Stimulated activated CD4-positive, alpha-beta T cell treated with anti-CD3 and anti-CD28 coated beads, Interleukin-12 subunit alpha, Interleukin-12 subunit beta, amount 100 ng/mL, for 4 hours (primary cell): Measurements from ENCODE around the gene HSFX2.
"Not testable (repeated sequence)": the region's sequence is repeated elsewhere in the genome, so short reads cannot be mapped to it uniquely, and the experiment has no call there.

Source experiments
- DNase-seq: peaks from one replicate; pipeline ENCODE4 v3.0.0-alpha.2; 2020

The HSFX2 gene

DNA sequence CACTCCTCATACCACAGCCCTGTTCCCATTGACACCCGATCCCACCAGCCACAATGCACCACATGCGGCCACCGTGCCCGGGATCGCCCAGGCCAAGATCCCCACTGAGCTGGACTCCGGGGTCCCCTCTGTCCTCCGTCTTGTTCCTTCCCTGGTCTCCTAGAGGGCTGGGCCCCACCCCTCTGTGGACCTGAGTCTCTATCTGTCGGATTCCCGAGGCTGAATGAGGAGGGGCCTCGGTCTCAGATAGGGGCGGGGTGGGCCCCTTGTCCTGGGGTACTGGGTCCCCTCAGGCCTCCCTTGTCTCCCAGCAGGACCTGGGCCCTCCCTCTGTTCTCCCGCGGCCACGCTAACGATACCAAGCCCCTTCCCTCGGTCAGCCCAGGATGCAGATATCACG is 9.5 kb downstream of the HSFX2 start:
- not testable (repeated sequence) for DNase-seq

DNA sequence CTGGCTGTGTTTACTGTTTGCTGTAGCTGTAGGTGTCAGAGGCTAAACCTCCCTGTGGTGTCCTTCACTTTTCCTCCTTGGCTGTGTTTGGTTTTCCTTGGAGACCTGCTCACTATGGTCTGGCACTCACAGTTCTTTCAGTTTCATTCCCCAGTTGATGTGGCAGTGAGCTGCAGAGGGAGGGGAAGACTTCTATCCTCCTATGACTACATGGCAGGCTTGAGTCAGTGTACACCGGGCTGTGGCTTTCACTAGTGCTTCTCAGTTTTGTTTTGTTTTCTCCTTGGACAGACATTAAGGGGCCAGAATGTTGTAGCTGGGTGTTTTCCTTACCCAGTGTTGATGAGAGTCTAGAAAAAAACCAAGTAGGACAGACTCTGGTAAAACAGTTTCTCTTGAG is 21.7 kb downstream of the HSFX2 start:
- DNase-seq = not testable (repeated sequence)

DNA sequence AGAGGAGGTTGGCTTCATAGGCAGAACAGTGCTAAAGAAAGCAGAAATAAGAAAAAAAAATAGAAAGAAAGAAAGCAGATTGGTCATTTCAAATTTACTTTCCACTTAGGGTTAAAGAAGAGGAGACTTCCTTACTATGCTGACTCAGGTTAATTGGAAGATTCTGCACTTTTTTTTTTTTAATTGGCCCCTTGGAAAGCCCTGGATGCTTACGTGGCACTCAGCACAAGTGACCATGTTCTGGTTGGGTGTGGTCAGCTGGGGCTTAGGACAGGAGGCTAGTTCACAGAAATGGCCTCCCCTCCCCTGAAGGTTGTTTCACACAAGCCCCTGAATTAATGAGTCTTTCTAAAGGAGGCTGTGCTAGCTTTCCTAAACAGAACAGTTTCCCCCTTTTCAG is 22.4 kb downstream of the HSFX2 start:
- no peak for DNase-seq

DNA sequence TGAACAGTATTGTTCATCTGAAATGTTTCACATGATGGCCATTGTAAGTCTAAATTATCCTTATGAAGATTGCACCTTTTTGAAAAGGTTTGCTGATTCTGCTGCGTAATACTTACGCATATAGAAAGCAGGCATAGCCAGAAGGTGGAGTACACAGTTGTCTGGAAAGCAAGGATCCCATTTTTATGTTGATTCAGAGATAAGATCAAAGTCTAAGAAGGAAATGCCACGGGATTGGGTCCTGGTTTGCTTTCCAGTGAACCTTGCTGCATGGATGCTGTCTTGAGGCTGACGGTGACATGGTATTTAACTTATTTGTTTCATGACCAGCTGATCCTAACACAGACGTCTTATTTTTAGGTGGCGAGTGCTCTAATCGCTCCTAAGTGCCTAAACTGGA is 23.3 kb downstream of the HSFX2 start:
- DNase-seq = no peak

DNA sequence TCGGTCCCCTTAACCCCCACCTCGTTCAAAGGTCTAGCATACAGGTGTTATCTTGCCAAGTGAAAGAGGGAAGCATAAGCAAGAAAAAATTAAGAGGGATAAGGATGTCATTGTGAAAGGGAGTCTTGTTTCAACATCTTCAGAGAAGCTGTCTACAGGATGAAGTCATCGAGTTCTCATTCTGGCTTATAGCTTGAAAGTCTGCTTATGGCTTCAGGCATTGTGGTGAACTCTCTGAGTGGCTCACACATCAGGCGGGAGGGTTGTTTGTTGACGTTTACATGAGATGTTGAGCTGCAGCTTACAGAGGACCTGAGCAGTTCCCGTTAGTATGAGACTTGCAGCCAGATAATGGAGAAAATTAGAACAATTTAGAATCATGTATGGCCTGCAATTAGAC is 24.4 kb downstream of the HSFX2 start:
- DNase-seq = no peak

DNA sequence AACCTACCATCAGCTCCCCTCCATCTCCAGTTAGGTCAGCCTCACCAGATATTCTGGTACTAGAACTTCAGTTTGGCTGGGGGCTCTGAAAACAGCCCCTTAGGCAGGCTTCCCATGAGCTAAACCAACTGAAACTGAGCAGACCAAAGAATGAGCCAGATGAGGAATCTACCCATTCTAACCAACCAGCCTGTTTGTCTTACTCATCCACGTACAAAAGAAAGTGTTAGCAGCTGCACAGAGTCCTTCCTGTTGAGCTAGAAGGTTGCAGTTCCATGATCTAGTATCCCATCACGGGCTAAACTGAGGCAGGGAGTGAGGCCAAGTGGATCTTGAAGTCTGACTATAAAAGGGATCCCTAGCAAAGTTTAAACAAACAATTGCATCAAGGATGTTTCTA is 25.3 kb downstream of the HSFX2 start:
- DNase-seq = no peak

DNA sequence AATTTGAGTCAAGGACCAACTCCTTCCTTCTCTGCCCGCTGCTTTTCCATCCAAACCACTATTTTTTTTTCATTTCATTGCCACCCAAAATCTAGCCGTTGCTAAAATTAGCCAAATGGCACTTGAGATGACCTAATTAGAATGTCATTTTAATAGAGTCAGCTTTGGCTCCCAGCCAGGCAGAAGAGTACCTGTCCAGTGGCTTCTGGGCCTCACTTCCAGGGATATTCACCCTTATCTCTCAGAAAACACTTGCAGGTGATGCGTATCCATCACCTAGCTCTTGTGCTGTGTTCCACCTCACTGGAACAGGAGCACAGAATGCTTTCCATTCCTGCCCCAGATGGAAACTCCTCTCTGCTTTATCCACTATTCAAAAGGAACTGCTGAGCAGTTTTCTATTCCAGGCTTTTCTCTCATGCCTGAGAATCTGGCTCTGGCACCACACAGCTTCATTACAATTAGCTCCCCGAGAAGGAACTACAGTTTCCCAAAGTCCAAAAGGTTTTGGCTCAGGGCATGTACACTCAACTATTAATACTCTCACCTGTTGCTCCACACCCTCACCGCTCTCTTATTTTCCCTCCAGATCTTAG is 26.3 kb downstream of the HSFX2 start:
- no peak for DNase-seq

DNA sequence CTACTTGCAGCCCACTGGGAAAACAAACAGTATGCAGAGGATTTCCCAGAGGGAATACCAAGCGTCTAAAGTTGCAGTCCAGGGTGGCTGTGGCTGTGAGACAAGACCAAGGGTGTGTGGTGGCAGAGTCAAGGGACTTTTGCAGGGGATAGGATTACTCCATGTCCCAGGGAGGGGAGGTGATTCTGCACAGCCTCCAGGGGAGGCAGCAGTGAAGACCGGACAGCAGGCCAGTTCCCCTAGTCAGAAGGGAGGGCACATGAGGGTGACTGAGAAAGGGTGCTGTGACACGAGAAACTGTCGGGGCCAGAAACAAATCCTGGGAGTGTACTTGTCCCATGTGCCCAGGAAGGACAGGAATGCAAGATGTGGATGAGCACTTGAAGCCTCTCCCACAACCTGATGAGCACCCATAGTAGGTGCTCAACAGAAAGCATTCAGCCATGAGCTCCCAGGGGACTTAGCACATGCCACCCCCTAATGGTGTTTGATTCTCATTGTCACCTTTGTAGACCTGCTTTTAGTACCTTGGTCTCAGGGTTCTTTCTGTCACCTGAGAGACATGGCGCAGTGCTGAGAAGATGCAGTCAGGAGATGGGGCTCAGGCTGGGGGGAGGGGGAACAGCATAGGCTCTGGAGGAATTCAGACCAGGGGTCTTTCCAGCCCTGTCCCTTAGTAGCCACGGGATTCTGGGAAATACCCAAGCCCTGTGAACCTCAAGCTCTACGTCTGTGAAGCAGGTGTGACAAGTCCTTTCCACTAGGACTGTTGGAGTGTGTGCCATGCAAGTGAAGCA is 27.3 kb downstream of the HSFX2 start:
- DNase-seq = no peak

DNA sequence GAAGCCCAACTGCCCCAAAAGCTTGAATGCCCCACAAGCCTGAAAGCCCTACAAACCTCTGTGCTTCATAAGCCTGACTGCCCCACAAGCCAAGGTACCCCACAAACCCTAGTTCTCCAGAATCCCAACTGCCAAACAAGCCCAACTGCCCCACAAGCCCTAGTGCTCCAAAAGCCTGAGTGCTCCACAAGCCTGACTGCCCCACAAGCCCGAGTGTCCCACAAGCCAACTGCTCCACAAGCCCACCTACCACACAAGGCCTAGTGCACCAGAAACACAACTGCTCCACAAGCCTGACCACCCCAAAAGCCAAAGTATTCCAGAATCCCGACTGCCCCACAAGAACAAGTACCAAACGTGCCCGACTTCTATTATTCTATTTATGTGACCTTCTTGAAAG is 31.8 kb downstream of the HSFX2 start:
- no peak for DNase-seq

DNA sequence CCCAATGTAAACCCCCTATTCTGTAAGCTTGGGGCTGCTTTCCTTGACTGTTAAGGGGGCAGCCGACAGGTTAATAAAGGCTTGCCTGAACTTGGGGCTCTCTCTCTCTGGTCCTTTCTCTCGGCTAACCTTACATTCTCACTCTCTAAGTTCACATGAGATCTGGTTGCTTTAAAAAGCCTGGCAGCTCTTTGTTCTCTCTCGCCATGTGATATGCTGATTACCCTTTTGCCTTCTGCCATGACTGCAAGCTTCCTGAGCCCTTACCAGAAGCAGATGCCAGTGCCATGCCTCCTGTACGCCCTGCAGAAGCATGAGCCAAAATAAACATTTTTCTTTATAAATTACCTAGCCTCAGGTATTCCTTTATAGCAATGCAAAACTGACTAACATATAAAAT is 39.9 kb downstream of the HSFX2 start:
- DNase-seq = not testable (repeated sequence)

DNA sequence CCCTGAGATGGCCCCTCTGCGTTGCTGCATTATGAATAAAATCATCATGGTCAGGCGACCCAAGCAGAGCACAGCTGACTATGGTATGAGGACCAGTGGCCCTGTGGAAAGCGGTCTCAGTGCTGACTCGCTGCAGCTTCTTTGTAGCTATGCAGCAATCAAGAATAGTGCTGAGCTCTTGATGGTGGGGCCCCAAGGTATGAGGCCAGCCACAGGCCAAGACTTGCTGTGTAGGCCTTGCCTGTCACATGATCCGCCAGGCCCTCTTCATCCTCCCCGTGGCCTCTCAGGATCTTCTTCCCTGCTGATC is 43.2 kb downstream of the HSFX2 start:
- DNase-seq = not testable (repeated sequence)

DNA sequence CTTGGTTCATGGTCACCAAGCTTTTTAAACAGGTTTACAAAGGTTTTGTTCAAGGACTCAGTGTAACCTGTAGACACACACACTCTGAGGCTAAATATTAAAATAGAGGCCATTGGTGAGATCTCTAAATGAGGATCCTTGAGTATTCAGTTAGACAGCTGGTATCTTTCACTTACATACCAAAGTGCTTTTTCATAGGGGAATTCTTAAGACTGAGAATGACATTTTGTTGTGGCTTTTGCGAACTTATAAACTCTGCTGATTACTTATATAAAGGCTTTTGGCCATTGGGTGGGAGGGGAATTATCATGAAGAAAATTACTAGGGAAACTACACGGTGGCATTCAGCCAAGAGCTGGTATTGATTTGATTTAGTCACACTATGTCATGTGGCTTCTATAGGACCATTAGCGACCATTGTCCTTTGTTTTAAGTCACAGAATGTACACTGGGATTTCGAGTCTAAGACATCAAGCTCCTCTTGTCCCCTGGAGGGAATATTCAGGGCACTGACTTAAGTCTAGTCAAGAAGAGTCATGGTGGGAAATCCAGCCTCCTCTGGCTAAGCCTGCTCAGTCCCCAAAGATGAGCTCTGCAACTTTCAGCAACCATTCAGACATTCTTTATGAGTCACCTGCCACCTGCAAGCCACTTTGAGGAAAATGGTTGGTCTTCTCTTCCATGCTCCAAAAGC is 43.7 kb downstream of the HSFX2 start:
- not testable (repeated sequence) for DNase-seq

DNA sequence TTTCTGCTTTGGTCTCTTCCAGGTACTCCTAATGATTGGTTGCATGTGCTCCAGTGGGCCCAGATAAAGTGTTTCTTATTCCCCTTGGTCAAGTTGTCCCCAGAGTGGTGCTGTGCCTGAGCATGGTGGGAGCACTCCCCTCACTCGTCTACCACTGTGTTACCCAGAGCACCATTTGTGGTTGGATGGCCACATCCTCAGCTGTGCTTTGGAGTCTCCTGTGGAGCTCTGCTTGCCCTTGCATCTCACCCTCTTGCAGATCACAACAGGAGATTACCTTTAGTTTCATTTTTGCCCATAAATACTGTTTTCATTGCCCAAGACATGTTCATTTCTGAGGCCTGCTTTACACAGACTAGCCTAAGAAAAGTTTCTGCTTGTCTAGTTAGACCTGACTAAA is 44.7 kb downstream of the HSFX2 start:
- not testable (repeated sequence) for DNase-seq

DNA sequence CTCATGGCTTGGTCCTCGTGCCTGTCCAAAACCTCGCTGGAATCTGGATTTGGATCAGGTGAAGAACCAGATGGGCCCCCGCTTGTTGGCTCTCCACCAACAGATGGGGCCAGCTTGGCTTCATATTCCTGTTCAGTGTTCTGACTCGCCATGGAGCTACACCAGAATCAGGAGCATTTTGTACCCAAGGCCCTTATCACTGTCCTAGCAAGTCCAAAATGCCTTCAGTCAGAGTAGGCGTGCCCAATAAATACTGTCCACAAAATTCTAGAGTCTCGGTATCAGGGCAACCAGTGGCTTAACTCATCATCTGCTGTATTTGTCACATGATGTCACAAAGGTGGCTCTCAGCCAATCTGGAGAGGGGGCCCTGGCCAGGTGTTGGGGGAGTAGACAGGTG is 45.4 kb downstream of the HSFX2 start, which contains the start of gene HSFX3:
TSS of gene HSFX3 (minus strand) at position 224 of the 400 bp plus-strand sequence. CDS start at position 152, 72 bp downstream.
- not testable (repeated sequence) for DNase-seq

DNA sequence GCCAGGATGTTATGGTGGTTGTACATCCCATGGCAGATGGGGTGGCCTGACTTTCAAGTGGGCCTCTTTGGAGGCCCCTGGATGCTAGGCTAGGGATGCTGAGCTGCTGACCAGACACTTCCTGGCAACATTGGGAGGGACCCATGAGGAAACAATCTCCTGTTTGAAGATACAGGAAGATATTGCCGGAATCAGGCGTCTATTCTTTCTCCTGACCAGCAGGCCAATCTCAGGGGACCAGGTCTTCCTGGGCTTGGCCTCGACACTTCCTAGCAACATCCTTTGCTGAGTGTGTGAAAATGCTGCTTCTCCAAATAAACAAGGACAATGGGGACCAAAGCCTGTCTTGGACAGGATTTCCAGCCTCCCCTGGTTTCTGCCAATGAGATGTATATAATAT is 47.3 kb downstream of the HSFX2 start:
- not testable (repeated sequence) for DNase-seq

DNA sequence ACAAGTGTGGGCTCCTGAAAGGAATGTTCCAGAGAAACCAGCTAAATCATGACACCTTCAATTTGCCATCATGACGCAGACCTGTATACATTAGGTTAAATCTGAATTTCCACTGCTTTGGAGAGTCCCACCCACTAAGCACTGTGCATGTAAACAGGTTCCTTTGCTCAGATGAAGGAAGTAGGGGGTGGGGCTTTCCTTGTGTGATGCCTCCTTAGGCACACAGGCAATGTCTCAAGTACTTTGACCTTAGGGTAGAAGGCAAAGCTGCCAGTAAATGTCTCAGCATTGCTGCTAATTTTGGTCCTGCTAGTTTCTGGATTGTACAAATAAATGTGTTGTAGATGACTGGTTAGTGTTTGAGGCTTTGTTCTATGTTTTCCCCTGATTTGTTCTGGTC is 48.2 kb downstream of the HSFX2 start:
- not testable (repeated sequence) for DNase-seq

DNA sequence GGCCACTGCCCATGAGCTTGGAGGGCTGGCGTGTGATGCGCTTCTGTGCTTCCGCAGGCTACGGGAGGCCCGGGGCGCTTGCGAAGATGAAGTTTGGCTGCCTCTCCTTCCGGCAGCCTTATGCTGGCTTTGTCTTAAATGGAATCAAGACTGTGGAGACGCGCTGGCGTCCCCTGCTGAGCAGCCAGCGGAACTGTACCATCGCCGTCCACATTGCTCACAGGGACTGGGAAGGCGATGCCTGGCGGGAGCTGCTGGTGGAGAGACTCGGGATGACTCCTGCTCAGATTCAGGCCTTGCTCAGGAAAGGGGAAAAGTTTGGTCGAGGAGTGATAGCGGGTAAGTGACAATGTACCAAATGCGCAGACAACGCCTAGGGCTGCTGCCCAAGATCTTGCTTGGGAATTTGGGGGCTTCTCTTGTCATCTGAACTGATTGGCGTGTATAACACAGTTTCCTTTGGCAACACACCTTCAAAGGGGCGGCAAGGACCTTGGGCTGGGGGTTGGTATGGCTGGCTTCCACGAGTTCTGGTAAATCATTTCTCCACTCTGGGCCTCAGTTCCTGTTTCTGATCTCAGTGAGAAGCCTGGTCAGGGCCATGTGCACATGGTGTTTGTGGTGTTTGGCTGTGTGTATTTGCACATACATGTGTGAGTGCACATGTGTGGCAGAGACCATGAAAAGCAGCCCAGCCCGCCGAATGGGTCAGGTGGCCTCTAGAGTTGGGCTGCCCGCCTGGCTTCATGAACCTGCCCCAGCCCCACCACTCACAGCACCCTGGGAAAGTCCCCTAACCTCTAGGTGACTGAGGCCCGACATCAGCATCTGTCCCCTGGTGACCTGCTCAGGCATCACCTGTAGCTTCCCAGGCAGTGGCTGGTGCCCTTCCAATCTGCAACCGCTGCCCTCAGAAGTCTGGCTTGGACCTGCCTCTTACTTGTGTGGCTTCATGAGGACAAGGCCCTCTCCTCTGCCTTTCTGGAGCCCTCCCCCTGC is 49.3 kb downstream of the HSFX2 start:
- DNase-seq = not testable (repeated sequence)
